ENCODE measurements around the gene ITGA5.

The ITGA5 gene

DNA sequence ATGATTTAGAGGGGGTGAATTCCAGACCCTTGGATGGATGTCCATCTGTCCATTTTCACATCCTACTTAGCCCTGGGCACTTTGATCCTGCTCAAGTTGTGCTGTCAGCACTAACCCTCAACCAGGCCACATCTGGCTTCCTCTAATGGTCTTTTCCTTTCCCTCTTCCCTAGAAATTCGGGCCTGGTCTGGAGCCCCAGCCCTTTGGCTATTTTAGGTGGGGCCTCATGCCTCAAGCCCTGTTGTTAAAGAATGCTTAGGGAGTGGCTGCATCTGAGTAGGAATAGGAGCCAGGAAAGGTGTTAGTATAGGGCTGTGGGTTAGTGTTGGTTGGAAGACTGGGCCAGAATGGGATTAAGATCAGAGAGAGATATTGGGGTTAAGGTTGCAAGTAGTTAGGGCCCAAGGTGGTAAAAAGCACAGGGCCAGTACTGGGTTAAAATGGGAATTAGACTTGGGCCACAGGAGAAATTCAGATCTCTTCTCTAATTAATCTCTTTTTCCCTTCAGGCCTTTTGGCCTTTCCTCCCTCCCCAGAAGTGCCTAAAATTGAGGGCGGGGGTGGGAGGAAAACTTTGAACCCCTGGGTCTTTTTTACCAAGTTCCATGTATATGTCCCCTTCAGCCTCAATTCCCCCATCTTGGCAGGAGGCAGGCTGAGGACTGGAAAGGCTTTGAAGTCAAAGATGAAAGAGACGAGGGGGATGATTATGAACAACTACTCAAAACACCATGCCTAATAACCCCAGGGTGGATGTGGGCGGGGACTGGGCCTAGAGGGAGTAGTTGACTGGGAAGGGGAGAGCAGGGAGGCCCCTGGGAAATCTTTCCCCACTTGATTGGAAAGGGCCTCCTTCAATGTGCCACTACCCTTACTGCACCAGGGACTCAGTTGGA, 30.6 kb downstream of the ITGA5 start:
- TF ChIP-seq, protein P1, sequence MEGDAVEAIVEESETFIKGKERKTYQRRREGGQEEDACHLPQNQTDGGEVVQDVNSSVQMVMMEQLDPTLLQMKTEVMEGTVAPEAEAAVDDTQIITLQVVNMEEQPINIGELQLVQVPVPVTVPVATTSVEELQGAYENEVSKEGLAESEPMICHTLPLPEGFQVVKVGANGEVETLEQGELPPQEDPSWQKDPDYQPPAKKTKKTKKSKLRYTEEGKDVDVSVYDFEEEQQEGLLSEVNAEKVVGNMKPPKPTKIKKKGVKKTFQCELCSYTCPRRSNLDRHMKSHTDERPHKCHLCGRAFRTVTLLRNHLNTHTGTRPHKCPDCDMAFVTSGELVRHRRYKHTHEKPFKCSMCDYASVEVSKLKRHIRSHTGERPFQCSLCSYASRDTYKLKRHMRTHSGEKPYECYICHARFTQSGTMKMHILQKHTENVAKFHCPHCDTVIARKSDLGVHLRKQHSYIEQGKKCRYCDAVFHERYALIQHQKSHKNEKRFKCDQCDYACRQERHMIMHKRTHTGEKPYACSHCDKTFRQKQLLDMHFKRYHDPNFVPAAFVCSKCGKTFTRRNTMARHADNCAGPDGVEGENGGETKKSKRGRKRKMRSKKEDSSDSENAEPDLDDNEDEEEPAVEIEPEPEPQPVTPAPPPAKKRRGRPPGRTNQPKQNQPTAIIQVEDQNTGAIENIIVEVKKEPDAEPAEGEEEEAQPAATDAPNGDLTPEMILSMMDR (IDR thresholded peaks at IDR 0.05; ENCODE audit: borderline replicate concordance, control extremely low read depth, extremely low read depth, insufficient read depth, missing control alignments) = no peak
- DNase-seq (ENCODE audit: low spot score) = no peak
- in situ Hi-C loops (cut with MboI; ENCODE audit: low sequenced_read_pairs, unreplicated experiment) = no loop called here

DNA sequence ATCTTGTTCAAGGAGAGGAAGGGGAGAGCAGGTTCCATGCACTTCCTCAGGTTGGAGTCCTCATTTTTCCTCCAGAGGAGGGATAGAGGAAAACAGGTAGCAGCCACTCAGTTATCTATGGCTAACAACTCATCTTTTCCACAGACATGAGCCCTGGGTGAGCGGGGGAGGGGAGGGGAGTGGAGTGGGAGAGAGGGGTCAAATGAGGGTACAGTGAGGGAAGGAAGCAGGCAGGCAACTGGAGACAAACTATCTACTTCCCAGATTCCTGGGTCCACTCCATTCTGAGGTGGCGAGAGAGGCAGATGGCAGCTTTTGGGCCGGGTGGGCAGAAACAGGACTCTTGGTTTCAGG, 32.0 kb downstream of the ITGA5 start:
- in situ Hi-C loops (cut with MboI; ENCODE audit: low sequenced_read_pairs, unreplicated experiment) = no loop called here
- DNase-seq (ENCODE audit: low spot score) = no peak
- TF ChIP-seq, protein P1 (IDR thresholded peaks at IDR 0.05; ENCODE audit: borderline replicate concordance, control extremely low read depth, extremely low read depth, insufficient read depth, missing control alignments) = no peak

DNA sequence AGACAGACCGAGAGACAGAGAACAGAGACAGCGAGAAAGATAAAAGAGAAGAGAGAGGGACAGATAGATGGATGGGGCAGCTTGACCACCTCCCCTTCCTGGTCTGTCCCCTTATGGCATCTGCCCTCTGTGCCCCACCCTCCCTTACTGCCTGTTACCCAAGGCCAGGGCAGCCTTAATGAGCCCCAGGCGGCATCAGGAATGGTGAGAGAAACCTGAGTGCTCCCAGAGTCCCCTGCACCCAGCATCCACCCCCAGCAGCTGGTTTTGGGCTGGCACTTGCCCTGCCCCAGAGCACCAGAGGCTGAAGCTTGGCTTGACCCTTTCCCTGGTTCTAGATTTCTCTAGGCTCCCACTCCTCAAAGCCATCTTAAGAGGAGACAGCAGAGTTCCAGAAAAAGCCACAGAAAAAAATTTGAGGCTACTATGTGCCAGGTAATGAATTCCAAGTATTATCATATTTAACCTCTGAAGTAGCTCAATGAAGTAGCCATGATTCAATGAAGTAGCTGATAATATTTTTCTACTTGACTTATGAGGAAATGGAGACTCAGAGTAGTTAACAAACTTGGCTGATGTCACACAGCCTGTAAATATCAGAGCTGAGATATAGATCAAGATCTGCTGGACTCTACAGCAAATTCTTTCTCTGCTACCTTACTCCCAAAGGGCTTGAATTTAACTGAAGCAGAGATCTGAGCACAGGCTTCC, 32.5 kb downstream of the ITGA5 start:
- in situ Hi-C loops (cut with MboI; ENCODE audit: low sequenced_read_pairs, unreplicated experiment) = no loop called here
- TF ChIP-seq, protein P1 (IDR thresholded peaks at IDR 0.05; ENCODE audit: borderline replicate concordance, control extremely low read depth, extremely low read depth, insufficient read depth, missing control alignments) = no peak
- DNase-seq (ENCODE audit: low spot score) = no peak

DNA sequence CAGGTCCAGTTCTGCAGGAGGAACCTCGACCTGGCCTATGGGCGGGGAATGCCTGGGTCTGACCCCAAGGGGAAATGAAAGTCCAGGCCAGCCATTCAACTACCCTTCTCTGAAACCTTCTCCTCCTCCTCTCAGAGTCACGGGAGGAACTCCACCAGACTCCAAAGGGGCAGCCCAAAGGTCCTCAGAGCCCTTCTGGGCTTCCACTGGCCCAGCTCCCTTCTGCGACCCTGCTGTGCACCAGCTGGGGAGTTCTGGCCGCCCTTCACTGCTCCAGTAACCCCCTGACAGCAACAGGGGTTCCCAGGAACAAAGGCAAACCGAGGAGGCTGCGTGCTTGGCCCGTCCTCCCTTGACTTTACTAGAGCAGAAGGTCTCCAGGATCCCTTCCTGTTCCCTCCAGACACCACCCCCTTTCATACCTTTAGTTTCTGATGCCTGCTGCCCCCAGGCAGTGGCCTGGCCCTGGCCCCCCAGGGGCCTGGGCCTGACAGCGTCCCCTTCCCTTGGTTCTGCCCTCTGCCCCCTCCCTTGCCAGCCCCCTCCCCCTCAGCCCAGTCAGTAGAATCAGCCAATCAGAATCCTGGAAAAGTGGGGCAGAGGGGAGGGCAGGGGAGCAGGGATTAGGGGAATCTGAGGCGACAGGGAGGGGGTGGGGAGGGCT, 33.7 kb downstream of the ITGA5 start:
- in situ Hi-C loops (cut with MboI; ENCODE audit: low sequenced_read_pairs, unreplicated experiment) = no loop called here
- TF ChIP-seq, protein P1 (IDR thresholded peaks at IDR 0.05; ENCODE audit: borderline replicate concordance, control extremely low read depth, extremely low read depth, insufficient read depth, missing control alignments) = no peak
- DNase-seq (ENCODE audit: low spot score) = peak; percentile 75

DNA sequence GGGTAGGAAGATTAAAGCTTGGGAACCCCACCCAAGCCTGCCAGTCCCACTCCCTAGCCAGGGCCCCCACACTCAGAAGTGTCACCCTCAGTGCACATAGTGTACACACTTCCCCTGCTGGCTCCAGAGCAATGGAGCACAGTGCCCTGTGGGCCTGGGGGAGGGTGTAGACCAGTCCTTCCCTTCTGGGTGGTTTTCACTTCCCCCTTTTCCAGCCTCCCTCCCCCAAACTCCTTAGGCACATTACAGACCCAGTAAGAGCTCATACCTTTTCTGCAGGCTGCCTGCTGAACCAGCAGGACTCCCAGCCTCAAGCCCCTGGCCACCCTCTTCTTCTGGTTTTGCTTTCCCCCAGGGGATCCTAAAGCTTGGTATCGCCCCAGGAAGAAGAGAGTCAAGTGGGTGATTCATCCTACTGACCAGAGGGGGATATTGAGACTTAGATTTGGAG, 34.5 kb downstream of the ITGA5 start, which contains the start of gene ZNF385A:
Gene ZNF385A (minus strand): TSS at position 143 of the 451 bp plus-strand sequence. CDS start 219 bp downstream, outside the sequence.
- DNase-seq (ENCODE audit: low spot score) = no peak
- in situ Hi-C loops (cut with MboI; ENCODE audit: low sequenced_read_pairs, unreplicated experiment) = no loop called here
- TF ChIP-seq, protein P1 (IDR thresholded peaks at IDR 0.05; ENCODE audit: borderline replicate concordance, control extremely low read depth, extremely low read depth, insufficient read depth, missing control alignments) = no peak

DNA sequence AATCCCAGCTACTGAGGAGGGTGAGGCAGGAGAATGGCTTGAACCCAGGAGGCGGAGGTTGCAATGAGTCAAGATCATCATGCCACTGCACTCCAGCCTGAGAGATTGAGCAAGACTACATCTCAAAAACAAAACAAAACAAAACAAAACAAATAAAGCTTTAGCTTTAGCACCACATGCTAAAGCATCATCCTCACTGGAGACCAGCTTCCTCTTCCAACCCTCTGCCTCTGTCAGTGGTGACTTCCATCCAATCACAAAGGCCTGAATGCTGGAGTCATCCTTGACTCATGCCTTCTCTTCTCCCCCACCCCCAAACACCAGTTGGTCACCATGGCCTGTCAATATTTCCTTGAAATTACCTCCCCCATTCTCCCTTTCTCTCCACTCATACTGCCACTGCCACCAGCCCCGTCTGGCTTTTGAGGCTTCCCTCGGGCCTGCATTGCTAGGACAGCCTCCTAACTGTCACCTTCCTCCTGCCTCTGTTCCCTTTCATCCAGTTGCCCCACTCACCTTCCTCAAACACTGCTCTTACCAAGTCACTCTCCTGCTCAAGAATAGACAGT, 35.9 kb downstream of the ITGA5 start:
- no peak for DNase-seq (ENCODE audit: low spot score)
- in situ Hi-C loops (cut with MboI; ENCODE audit: low sequenced_read_pairs, unreplicated experiment) = no loop called here
- TF ChIP-seq, protein P1 (IDR thresholded peaks at IDR 0.05; ENCODE audit: borderline replicate concordance, control extremely low read depth, extremely low read depth, insufficient read depth, missing control alignments) = no peak
